Type B pancreatic cell (in vitro differentiated cells): Measurements from ENCODE around the gene GCSAML. TPM values are rescaled to one million over a fixed set of nuclear protein-coding genes. Genes with fewer than 3 reads are reported as not detected.

Experiments used
- DNase-seq: peaks from one replicate; pipeline ENCODE4 v3.0.0; 2021; ENCODE audit warnings: mixed read lengths; ENCODE audit not compliant: unreplicated experiment; ENCODE audit errors: extremely low spot score
- H3K27ac Mint-ChIP-seq: 2 replicates; pipeline ENCODE4 v1.8.0; 2021; ENCODE audit warnings: mild to moderate bottlenecking, mixed read lengths
- H3K27me3 Mint-ChIP-seq: 2 replicates; pipeline ENCODE4 v1.8.0; 2021; ENCODE audit warnings: mixed read lengths
- H3K36me3 Mint-ChIP-seq: 2 replicates; pipeline ENCODE4 v1.8.0; 2021; ENCODE audit warnings: mixed read lengths
- H3K4me1 Mint-ChIP-seq: one replicate; pipeline ENCODE4 v1.8.0; 2021; ENCODE audit warnings: mixed read lengths; ENCODE audit not compliant: unreplicated experiment
- H3K4me3 Mint-ChIP-seq: 2 replicates; pipeline ENCODE4 v1.8.0; 2021; ENCODE audit warnings: mild to moderate bottlenecking, mixed read lengths
- H3K9me3 Mint-ChIP-seq: 2 replicates; pipeline ENCODE4 v1.8.0; 2021; ENCODE audit warnings: mixed read lengths
- total RNA-seq: library from RNA; stranded (reverse); gene quantifications from 2 replicates; pipeline ENCODE4 v1.2.1, GENCODE V29; 2021; ENCODE audit warnings: low replicate concordance
- TF ChIP-seq, protein P1 (sequence below): fragments of 200-600 bp; sonication (generic); conservative IDR thresholded peaks from 2 replicates; pipeline ENCODE4 v1.5.0; 2021; ENCODE audit warnings: antibody characterized with exemption, mild to moderate bottlenecking

Gene GCSAML
- total RNA-seq, 1 donor from 2014 or later, result not detected

- H3K4me1 Mint-ChIP-seq, result no peaks in the 10 kb centered on the region
- no peak overlapping the region for H3K27ac Mint-ChIP-seq
- H3K27me3 Mint-ChIP-seq, result peaks cover 3% of the 10 kb centered on the region
- DNase-seq, result no peak
- H3K9me3 Mint-ChIP-seq, result no peaks in the 10 kb centered on the region
- no peaks in the 10 kb centered on the region for H3K36me3 Mint-ChIP-seq
- TF ChIP-seq, protein P1, sequence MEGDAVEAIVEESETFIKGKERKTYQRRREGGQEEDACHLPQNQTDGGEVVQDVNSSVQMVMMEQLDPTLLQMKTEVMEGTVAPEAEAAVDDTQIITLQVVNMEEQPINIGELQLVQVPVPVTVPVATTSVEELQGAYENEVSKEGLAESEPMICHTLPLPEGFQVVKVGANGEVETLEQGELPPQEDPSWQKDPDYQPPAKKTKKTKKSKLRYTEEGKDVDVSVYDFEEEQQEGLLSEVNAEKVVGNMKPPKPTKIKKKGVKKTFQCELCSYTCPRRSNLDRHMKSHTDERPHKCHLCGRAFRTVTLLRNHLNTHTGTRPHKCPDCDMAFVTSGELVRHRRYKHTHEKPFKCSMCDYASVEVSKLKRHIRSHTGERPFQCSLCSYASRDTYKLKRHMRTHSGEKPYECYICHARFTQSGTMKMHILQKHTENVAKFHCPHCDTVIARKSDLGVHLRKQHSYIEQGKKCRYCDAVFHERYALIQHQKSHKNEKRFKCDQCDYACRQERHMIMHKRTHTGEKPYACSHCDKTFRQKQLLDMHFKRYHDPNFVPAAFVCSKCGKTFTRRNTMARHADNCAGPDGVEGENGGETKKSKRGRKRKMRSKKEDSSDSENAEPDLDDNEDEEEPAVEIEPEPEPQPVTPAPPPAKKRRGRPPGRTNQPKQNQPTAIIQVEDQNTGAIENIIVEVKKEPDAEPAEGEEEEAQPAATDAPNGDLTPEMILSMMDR, result no peak
- no peak overlapping the region for H3K4me3 Mint-ChIP-seq
These were observed 20.0 kb upstream of the GCSAML start for GRCh38 chr1:247528812-247529474.

GRCh38 chr1:247529771-247530355 is 19.1 kb upstream of the GCSAML start:
- Mint-ChIP-seq H3K4me1 (no peaks in the 10 kb centered on the region), H3K36me3 (no peaks in the 10 kb centered on the region), H3K27me3 (peaks cover 3% of the 10 kb centered on the region), H3K9me3 (no peaks in the 10 kb centered on the region), H3K4me3 (no peak overlapping the region), H3K27ac (no peak overlapping the region)
- DNase-seq, result no peak
- TF ChIP-seq, protein P1, result no peak

- Mint-ChIP-seq H3K36me3 (no peaks in the 10 kb centered on the region), H3K27me3 (peaks cover 3% of the 10 kb centered on the region), H3K4me1 (no peaks in the 10 kb centered on the region), H3K4me3 (no peak overlapping the region), H3K27ac (no peak overlapping the region), H3K9me3 (no peaks in the 10 kb centered on the region)
- TF ChIP-seq, protein P1, result no peak
- DNase-seq, result no peak
These were observed 18.1 kb upstream of the GCSAML start for GRCh38 chr1:247530785-247531184.

GRCh38 chr1:247531937-247532336 is 17.0 kb upstream of the GCSAML start:
- H3K27me3 Mint-ChIP-seq, result peaks cover 3% of the 10 kb centered on the region
- no peaks in the 10 kb centered on the region for H3K4me1 Mint-ChIP-seq
- H3K9me3 Mint-ChIP-seq, result no peaks in the 10 kb centered on the region
- DNase-seq, result no peak
- no peak overlapping the region for H3K27ac Mint-ChIP-seq
- TF ChIP-seq, protein P1, result no peak
- no peak overlapping the region for H3K4me3 Mint-ChIP-seq
- no peaks in the 10 kb centered on the region for H3K36me3 Mint-ChIP-seq

GRCh38 chr1:247535402-247535801 is 13.5 kb upstream of the GCSAML start:
- H3K27ac Mint-ChIP-seq, result no peak overlapping the region

More at GRCh38 chr1:247535402-247535801, 13.5 kb upstream of the GCSAML start:
- DNase-seq, result no peak
- Mint-ChIP-seq H3K4me1 (no peaks in the 10 kb centered on the region), H3K9me3 (no peaks in the 10 kb centered on the region), H3K36me3 (no peaks in the 10 kb centered on the region), H3K27me3 (peaks cover 3% of the 10 kb centered on the region), H3K4me3 (no peak overlapping the region)
- TF ChIP-seq, protein P1, result no peak
